ENCODE data around the gene GLMP.
A peak's percentile ranks its signal among the peaks of the same experiment; 100 is the strongest.
"Not testable (repeated sequence)": the region's sequence is repeated elsewhere in the genome, so short reads cannot be mapped to it uniquely, and the experiment has no call there.

GLMP gene

GRCh38 chr1:156337052-156337887 lies 41.8 kb upstream of the GLMP start:
- TF ChIP-seq, protein P1, sequence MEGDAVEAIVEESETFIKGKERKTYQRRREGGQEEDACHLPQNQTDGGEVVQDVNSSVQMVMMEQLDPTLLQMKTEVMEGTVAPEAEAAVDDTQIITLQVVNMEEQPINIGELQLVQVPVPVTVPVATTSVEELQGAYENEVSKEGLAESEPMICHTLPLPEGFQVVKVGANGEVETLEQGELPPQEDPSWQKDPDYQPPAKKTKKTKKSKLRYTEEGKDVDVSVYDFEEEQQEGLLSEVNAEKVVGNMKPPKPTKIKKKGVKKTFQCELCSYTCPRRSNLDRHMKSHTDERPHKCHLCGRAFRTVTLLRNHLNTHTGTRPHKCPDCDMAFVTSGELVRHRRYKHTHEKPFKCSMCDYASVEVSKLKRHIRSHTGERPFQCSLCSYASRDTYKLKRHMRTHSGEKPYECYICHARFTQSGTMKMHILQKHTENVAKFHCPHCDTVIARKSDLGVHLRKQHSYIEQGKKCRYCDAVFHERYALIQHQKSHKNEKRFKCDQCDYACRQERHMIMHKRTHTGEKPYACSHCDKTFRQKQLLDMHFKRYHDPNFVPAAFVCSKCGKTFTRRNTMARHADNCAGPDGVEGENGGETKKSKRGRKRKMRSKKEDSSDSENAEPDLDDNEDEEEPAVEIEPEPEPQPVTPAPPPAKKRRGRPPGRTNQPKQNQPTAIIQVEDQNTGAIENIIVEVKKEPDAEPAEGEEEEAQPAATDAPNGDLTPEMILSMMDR (IDR thresholded peaks at IDR 0.05), result no peak
- H3K9me3 Mint-ChIP-seq, result no peaks in the 10 kb centered on the region
- H3K27ac Mint-ChIP-seq, result peak overlapping the region; percentile 96
- peaks cover 38% of the 10 kb centered on the region for H3K36me3 Mint-ChIP-seq (ENCODE audit: low read depth)
- H3K4me1 Mint-ChIP-seq, result peaks cover 30% of the 10 kb centered on the region
- DNase-seq, result no peak
- peak overlapping the region; percentile 100 for H3K4me3 Mint-ChIP-seq
- H3K27me3 Mint-ChIP-seq (ENCODE audit: low read depth, poor library complexity), result no peaks in the 10 kb centered on the region

GRCh38 chr1:156336242-156336641 lies 40.8 kb upstream of the GLMP start:
- no peaks in the 10 kb centered on the region for H3K27me3 Mint-ChIP-seq (ENCODE audit: low read depth, poor library complexity)
- no peak for DNase-seq

DNA sequence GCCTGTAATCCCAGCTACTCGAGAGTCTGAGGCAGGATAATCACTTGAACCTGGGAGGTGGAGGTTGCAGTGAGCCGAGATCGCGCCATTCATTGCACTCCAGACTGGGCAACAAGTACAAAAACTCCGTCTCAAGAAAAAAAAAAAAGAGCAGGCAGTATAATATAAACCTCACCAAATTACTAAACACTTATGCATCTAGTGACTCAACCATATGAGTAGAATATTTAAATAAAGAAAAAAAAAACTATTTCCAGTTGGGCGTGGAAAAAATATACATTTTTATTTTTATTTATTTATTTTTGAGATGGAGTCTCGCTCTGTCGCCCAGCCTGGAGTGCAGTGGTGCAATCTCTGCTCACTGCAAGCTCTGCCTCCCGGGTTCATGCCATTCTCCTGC lies 27.7 kb upstream of the GLMP start:
- H3K27me3 Mint-ChIP-seq (ENCODE audit: low read depth, poor library complexity); H3K27ac Mint-ChIP-seq; H3K4me1 Mint-ChIP-seq; H3K9me3 Mint-ChIP-seq; H3K4me3 Mint-ChIP-seq; DNase-seq: not testable (repeated sequence)
- H3K36me3 Mint-ChIP-seq (ENCODE audit: low read depth), result peaks cover 67% of the 10 kb centered on the region

More at GRCh38 chr1:156336242-156336641, 40.8 kb upstream of the GLMP start:
- peaks cover 30% of the 10 kb centered on the region for H3K4me1 Mint-ChIP-seq
- peak overlapping the region; percentile 31 for H3K27ac Mint-ChIP-seq
- TF ChIP-seq, protein P1 (IDR thresholded peaks at IDR 0.05), result no peak
- H3K9me3 Mint-ChIP-seq, result no peaks in the 10 kb centered on the region
- peaks cover 48% of the 10 kb centered on the region for H3K36me3 Mint-ChIP-seq (ENCODE audit: low read depth)
- peak overlapping the region; percentile 100 for H3K4me3 Mint-ChIP-seq

GRCh38 chr1:156320560-156320959 lies 25.1 kb upstream of the GLMP start:
- peaks cover 74% of the 10 kb centered on the region for H3K36me3 Mint-ChIP-seq (ENCODE audit: low read depth)
- TF ChIP-seq, protein P1 (IDR thresholded peaks at IDR 0.05), result no peak
- no peak overlapping the region for H3K4me3 Mint-ChIP-seq
- H3K27ac Mint-ChIP-seq, result no peak overlapping the region
- no peaks in the 10 kb centered on the region for H3K9me3 Mint-ChIP-seq
- no peaks in the 10 kb centered on the region for H3K4me1 Mint-ChIP-seq
- H3K27me3 Mint-ChIP-seq (ENCODE audit: low read depth, poor library complexity), result peaks cover 2% of the 10 kb centered on the region
- no peak for DNase-seq

GRCh38 chr1:156319664-156320063 lies 24.2 kb upstream of the GLMP start:
- H3K9me3 Mint-ChIP-seq, result no peaks in the 10 kb centered on the region
- peaks cover 2% of the 10 kb centered on the region for H3K27me3 Mint-ChIP-seq (ENCODE audit: low read depth, poor library complexity)
- H3K4me1 Mint-ChIP-seq, result no peaks in the 10 kb centered on the region
- TF ChIP-seq, protein P1 (IDR thresholded peaks at IDR 0.05), result peak; percentile 51
- peaks cover 73% of the 10 kb centered on the region for H3K36me3 Mint-ChIP-seq (ENCODE audit: low read depth)
- no peak for DNase-seq
- H3K4me3 Mint-ChIP-seq, result no peak overlapping the region
- no peak overlapping the region for H3K27ac Mint-ChIP-seq

- TF ChIP-seq, protein P1 (IDR thresholded peaks at IDR 0.05), result no peak
- Mint-ChIP-seq H3K36me3 (ENCODE audit: low read depth) (peaks cover 86% of the 10 kb centered on the region), H3K4me3 (no peak overlapping the region), H3K4me1 (no peaks in the 10 kb centered on the region), H3K27me3 (ENCODE audit: low read depth, poor library complexity) (no peaks in the 10 kb centered on the region), H3K27ac (no peak overlapping the region), H3K9me3 (no peaks in the 10 kb centered on the region)
- no peak for DNase-seq
These were observed 21.4 kb upstream of the GLMP start for GRCh38 chr1:156316909-156317308.
